ENCODE results near the gene MRPS22.

- TF ChIP-seq CTCF (IDR thresholded peaks at IDR 0.05) (no peak), POLR2A (IDR thresholded peaks at IDR 0.05) (no peak)
Measured at GRCh38 chr3:139312959-139313358, 30.9 kb upstream of the MRPS22 start.

Data from thyroid gland (tissue), 4 donors.